Activated naive CD8-positive, alpha-beta T cell treated with anti-CD3 and anti-CD28 coated beads, Interleukin-2, amount 10 ng/mL, durations not matched to agents 7 days and 5 days (primary cell): ENCODE data around the gene KBTBD4. TPM values are rescaled to one million over a fixed set of nuclear protein-coding genes. Genes with fewer than 3 reads are reported as not detected.

Source experiments
- ATAC-seq: fragments of 150-1000 bp; cut with Tn5 transposase; one replicate; pipeline ENCODE4 v1.10.0; 2021; ENCODE audit warnings: low read depth, moderate library complexity
- POLR2A ChIA-PET: fragments of 350-600 bp; sonication (Branson Sonifier 250); formaldehyde crosslinking; loops from one replicate; lab custom pipeline; 2021; ENCODE audit warnings: antibody characterized with exemption; lab: Charles Lee
- DNase-seq: peaks from one replicate; pipeline ENCODE4 v3.0.0; 2021
- H3K27ac Mint-ChIP-seq: one replicate; pipeline ENCODE4 v1.8.0; 2022; ENCODE audit warnings: mild to moderate bottlenecking, mixed read lengths
- H3K27me3 Mint-ChIP-seq: one replicate; pipeline ENCODE4 v1.8.0; 2022; ENCODE audit warnings: mild to moderate bottlenecking, moderate library complexity, mixed read lengths
- H3K36me3 Mint-ChIP-seq: one replicate; pipeline ENCODE4 v1.8.0; 2021; ENCODE audit warnings: mild to moderate bottlenecking, mixed read lengths
- H3K4me1 Mint-ChIP-seq: one replicate; pipeline ENCODE4 v1.8.0; 2021; ENCODE audit warnings: mixed read lengths
- H3K4me3 Mint-ChIP-seq: one replicate; pipeline ENCODE4 v1.8.0; 2022; ENCODE audit warnings: mild to moderate bottlenecking, moderate library complexity, mixed read lengths
- H3K9me3 Mint-ChIP-seq: one replicate; pipeline ENCODE4 v1.8.0; 2021; ENCODE audit warnings: mixed read lengths
- total RNA-seq, 2 experiments: library from RNA; stranded (reverse); gene quantifications; one replicate each; pipeline ENCODE4 v1.2.3, GENCODE V29; 2021

KBTBD4 gene
- 10 to 100 TPM; 18.8 to 19.0 TPM for total RNA-seq

- Mint-ChIP-seq H3K36me3 (peaks cover 46% of the 10 kb centered on the region), H3K4me1 (peaks cover 19% of the 10 kb centered on the region), H3K27me3 (no peaks in the 10 kb centered on the region), H3K4me3 (peak within 1 kb of the TSS; percentile 99), H3K27ac (peak within 1 kb of the TSS; percentile 96), H3K9me3 (no peaks in the 10 kb centered on the region)
- POLR2A ChIA-PET = interaction anchor here (0.6 to 6.8 kb wide), 10 partner anchors 9 to 251 kb away, joined by 3 to 49 read pairs (median 6); partner anchors contain the start of genes AGBL2 and PTPMT1
- DNase-seq (peak; percentile 94), ATAC-seq (peak; percentile 95)
These were observed at the start of gene KBTBD4, which contains the start of gene NDUFS3 for GRCh38 chr11:47578524-47579494. Gene KBTBD4, minus strand, starts transcription at chr11:47578970. Its CDS starts 19 bp downstream, at chr11:47578951. Gene NDUFS3, plus strand, starts transcription at chr11:47579074. Its CDS starts 18 bp downstream, at chr11:47579092.

- ATAC-seq = no peak
These were observed 49.3 kb upstream of the KBTBD4 start for GRCh38 chr11:47628026-47628425.

GRCh38 chr11:47626234-47626633 lies 47.5 kb upstream of the KBTBD4 start:
- no peak overlapping the region for H3K4me3 Mint-ChIP-seq
- no peaks in the 10 kb centered on the region for H3K27me3 Mint-ChIP-seq
- no peak overlapping the region for H3K27ac Mint-ChIP-seq
- no peaks in the 10 kb centered on the region for H3K9me3 Mint-ChIP-seq
- ATAC-seq = no peak
- POLR2A ChIA-PET = interaction anchor here (0.6 kb wide), 1 partner anchor 34 kb away, joined by 4 read pairs; no protein-coding TSS in a partner anchor
- no peak for DNase-seq
- no peaks in the 10 kb centered on the region for H3K4me1 Mint-ChIP-seq
- H3K36me3 Mint-ChIP-seq = peaks cover 15% of the 10 kb centered on the region

More at GRCh38 chr11:47628026-47628425, 49.3 kb upstream of the KBTBD4 start:
- POLR2A ChIA-PET = no interaction called here
- H3K4me1 Mint-ChIP-seq = no peaks in the 10 kb centered on the region
- H3K9me3 Mint-ChIP-seq = no peaks in the 10 kb centered on the region
- H3K27me3 Mint-ChIP-seq = no peaks in the 10 kb centered on the region
- H3K4me3 Mint-ChIP-seq = no peak overlapping the region
- no peak for DNase-seq
- H3K27ac Mint-ChIP-seq = no peak overlapping the region
- H3K36me3 Mint-ChIP-seq = peaks cover 17% of the 10 kb centered on the region

GRCh38 chr11:47620836-47621378 lies 42.1 kb upstream of the KBTBD4 start:
- no peak overlapping the region for H3K27ac Mint-ChIP-seq
- DNase-seq = no peak
- no peak overlapping the region for H3K4me3 Mint-ChIP-seq
- H3K36me3 Mint-ChIP-seq = peaks cover 18% of the 10 kb centered on the region
- no peaks in the 10 kb centered on the region for H3K27me3 Mint-ChIP-seq
- H3K4me1 Mint-ChIP-seq = peaks cover 15% of the 10 kb centered on the region
- ATAC-seq = no peak
- POLR2A ChIA-PET = interaction anchor here (0.9 kb wide), 1 partner anchor 95 kb away, joined by 3 read pairs; the partner anchor contains the start of gene AGBL2
- no peaks in the 10 kb centered on the region for H3K9me3 Mint-ChIP-seq

GRCh38 chr11:47617417-47617809 lies 38.6 kb upstream of the KBTBD4 start:
- no peaks in the 10 kb centered on the region for H3K9me3 Mint-ChIP-seq
- ATAC-seq = no peak
- no peak for DNase-seq
- POLR2A ChIA-PET = no interaction called here
- no peak overlapping the region for H3K27ac Mint-ChIP-seq
- H3K27me3 Mint-ChIP-seq = no peaks in the 10 kb centered on the region
- no peak overlapping the region for H3K4me3 Mint-ChIP-seq
- peaks cover 10% of the 10 kb centered on the region for H3K36me3 Mint-ChIP-seq
- H3K4me1 Mint-ChIP-seq = peaks cover 17% of the 10 kb centered on the region

GRCh38 chr11:47616726-47617416 lies 38.1 kb upstream of the KBTBD4 start:
- no peaks in the 10 kb centered on the region for H3K27me3 Mint-ChIP-seq
- POLR2A ChIA-PET = no interaction called here
- no peak overlapping the region for H3K4me3 Mint-ChIP-seq
- peaks cover 17% of the 10 kb centered on the region for H3K4me1 Mint-ChIP-seq
- no peak overlapping the region for H3K27ac Mint-ChIP-seq
- DNase-seq = no peak
- no peaks in the 10 kb centered on the region for H3K9me3 Mint-ChIP-seq
- no peak for ATAC-seq
- H3K36me3 Mint-ChIP-seq = peaks cover 10% of the 10 kb centered on the region

- ATAC-seq (no peak), DNase-seq (no peak)
- Mint-ChIP-seq H3K27me3 (no peaks in the 10 kb centered on the region), H3K27ac (peak overlapping the region; percentile 54), H3K36me3 (peaks cover 6% of the 10 kb centered on the region), H3K4me1 (peaks cover 21% of the 10 kb centered on the region), H3K4me3 (no peak overlapping the region), H3K9me3 (no peaks in the 10 kb centered on the region)
- POLR2A ChIA-PET = interaction anchor here (0.6 kb wide), 1 partner anchor 69 kb away, joined by 3 read pairs; no protein-coding TSS in a partner anchor
These were observed 36.5 kb upstream of the KBTBD4 start for GRCh38 chr11:47615249-47615648.

GRCh38 chr11:47611348-47611794 lies 32.6 kb upstream of the KBTBD4 start:
- no peak for DNase-seq

GRCh38 chr11:47609675-47610074 lies 30.9 kb upstream of the KBTBD4 start:
- ATAC-seq = peak; percentile 37

More at GRCh38 chr11:47611348-47611794, 32.6 kb upstream of the KBTBD4 start:
- POLR2A ChIA-PET = no interaction called here
- ATAC-seq = no peak
- Mint-ChIP-seq H3K27ac (no peak overlapping the region), H3K9me3 (no peaks in the 10 kb centered on the region), H3K36me3 (peaks cover 5% of the 10 kb centered on the region), H3K27me3 (no peaks in the 10 kb centered on the region), H3K4me1 (peaks cover 16% of the 10 kb centered on the region), H3K4me3 (no peak overlapping the region)

GRCh38 chr11:47607380-47607779 lies 28.6 kb upstream of the KBTBD4 start:
- Mint-ChIP-seq H3K36me3 (peaks cover 5% of the 10 kb centered on the region), H3K4me1 (peaks cover 9% of the 10 kb centered on the region), H3K4me3 (no peak overlapping the region), H3K9me3 (no peaks in the 10 kb centered on the region), H3K27me3 (no peaks in the 10 kb centered on the region), H3K27ac (no peak overlapping the region)
- ATAC-seq (no peak), DNase-seq (no peak)
- POLR2A ChIA-PET = interaction anchor here (1.0 kb wide), 1 partner anchor 42 kb away, joined by 3 read pairs; the partner anchor contains the start of gene PTPMT1

More at GRCh38 chr11:47609675-47610074, 30.9 kb upstream of the KBTBD4 start:
- DNase-seq = no peak
- Mint-ChIP-seq H3K9me3 (no peaks in the 10 kb centered on the region), H3K27me3 (no peaks in the 10 kb centered on the region), H3K27ac (peak overlapping the region; percentile 34), H3K36me3 (peaks cover 5% of the 10 kb centered on the region), H3K4me1 (peaks cover 9% of the 10 kb centered on the region), H3K4me3 (no peak overlapping the region)
- POLR2A ChIA-PET = interaction anchor here (0.8 kb wide), 1 partner anchor 361 kb away, joined by 3 read pairs; no protein-coding TSS in a partner anchor

GRCh38 chr11:47606731-47607130 lies 28.0 kb upstream of the KBTBD4 start:
- POLR2A ChIA-PET = interaction anchor here (1.0 kb wide), 1 partner anchor 41 kb away, joined by 3 read pairs; the partner anchor contains the start of gene PTPMT1
- no peak overlapping the region for H3K4me3 Mint-ChIP-seq
- H3K4me1 Mint-ChIP-seq = peaks cover 8% of the 10 kb centered on the region
- DNase-seq (no peak), ATAC-seq (no peak)
- peaks cover 5% of the 10 kb centered on the region for H3K36me3 Mint-ChIP-seq
- H3K9me3 Mint-ChIP-seq = no peaks in the 10 kb centered on the region
- no peaks in the 10 kb centered on the region for H3K27me3 Mint-ChIP-seq
- no peak overlapping the region for H3K27ac Mint-ChIP-seq

- Mint-ChIP-seq H3K27ac (no peak overlapping the region), H3K27me3 (no peaks in the 10 kb centered on the region), H3K9me3 (no peaks in the 10 kb centered on the region), H3K36me3 (peaks cover 5% of the 10 kb centered on the region), H3K4me1 (peaks cover 5% of the 10 kb centered on the region), H3K4me3 (no peak overlapping the region)
- ATAC-seq (no peak), DNase-seq (no peak)
- POLR2A ChIA-PET = no interaction called here
These were observed 27.2 kb upstream of the KBTBD4 start for GRCh38 chr11:47605921-47606320.
